A549 (cell line): ENCODE data around the gene FGGY. TPM values are rescaled to one million over a fixed set of nuclear protein-coding genes. Genes with fewer than 3 reads are reported as not detected.
A peak's percentile ranks its signal among the peaks of the same experiment; 100 is the strongest.

Experiments used
- ATAC-seq, 2 experiments: fragments of 200-7000 bp in 1 of 2; fragments of >200 bp in 1 of 2; cut with Nextera tagmentation in 1 of 2; cut with Tn5 transposase in 1 of 2; 3 replicates each; pipeline versions ENCODE4 v1.8.0 to v1.9.1; 2018 to 2020; ENCODE audit warnings: mild to moderate bottlenecking in 1 of 2, moderate library complexity in 1 of 2
- CTCF ChIA-PET: fragments of 300-600 bp; sonication (Branson Sonifier 250); formaldehyde crosslinking; extraction: SDS; loops from one replicate; lab custom pipeline; 2021; ENCODE audit warnings: antibody characterized with exemption, inconsistent platforms; lab: Yijun Ruan, JAX
- POLR2A ChIA-PET: fragments of 350-600 bp; formaldehyde crosslinking; extraction: SDS; loops from one replicate; lab custom pipeline; 2021; ENCODE audit warnings: antibody characterized with exemption, inconsistent platforms; lab: Yijun Ruan, JAX
- DNase-seq, 2 experiments: peaks; one replicate each; pipeline versions ENCODE4 v3.0.0 to v3.0.0-alpha.2; 2011 to 2016; ENCODE audit warnings: low read depth in 1 of 2, low spot score in 1 of 2
- FAIRE-seq: peaks from 2 replicates; lab custom pipeline; 2011; peaks lifted over from hg19 to GRCh38; lab: Jason Lieb, UNC
- H3K27ac ChIP-seq, 2 experiments: fragments of >200 bp; sonication (Bioruptor Twin); formaldehyde crosslinking; 3 replicates each; pipeline ENCODE4 v1.5.1; 2016 to 2017
- H3K4me1 ChIP-seq: fragments of >200 bp; sonication (Bioruptor Twin); formaldehyde crosslinking; 3 replicates; pipeline ENCODE4 v1.6.1; 2016
- H3K4me2 ChIP-seq: fragments of >200 bp; sonication (Bioruptor Twin); formaldehyde crosslinking; 3 replicates; pipeline ENCODE4 v1.6.1; 2016
- H3K4me3 ChIP-seq: fragments of >200 bp; sonication (Bioruptor Twin); formaldehyde crosslinking; 3 replicates; pipeline ENCODE4 v1.5.1; 2016
- H3K9me3 ChIP-seq: fragments of >200 bp; sonication (Bioruptor Twin); formaldehyde crosslinking; 3 replicates; pipeline ENCODE4 v1.6.1; 2016
- BHLHE40 ChIP-seq: IDR thresholded peaks from 2 replicates; pipeline ENCODE4 v1.6.1; 2012; ENCODE audit warnings: low read depth, low read length, inconsistent platforms
- CBX8 ChIP-seq: fragments of 200-600 bp; sonication (generic); IDR thresholded peaks from 2 replicates; pipeline ENCODE4 v1.6.1; 2016
- CEBPB ChIP-seq, 2 experiments: fragments of >200 bp in 1 of 2; sonication (Bioruptor Twin) in 1 of 2; formaldehyde crosslinking in 1 of 2; IDR thresholded peaks; 2 replicates each; pipeline ENCODE4 v1.6.1; 2012 to 2016
- CHD2 ChIP-seq: fragments of 150-350 bp; IDR thresholded peaks from 2 replicates; pipeline ENCODE4 v1.6.1; 2014; ENCODE audit warnings: low read length; ENCODE audit not compliant: partially characterized antibody
- EHF ChIP-seq: fragments of 250-450 bp; sonication (Bioruptor Pico); IDR thresholded peaks from 2 replicates; pipeline ENCODE4 v1.5.0; 2020; ENCODE audit warnings: mild to moderate bottlenecking
- EHMT2 ChIP-seq: fragments of 200-600 bp; sonication (generic); IDR thresholded peaks from 2 replicates; pipeline ENCODE4 v1.6.1; 2016; ENCODE audit warnings: antibody characterized with exemption, low read depth, mild to moderate bottlenecking, moderate library complexity
- ESRRA ChIP-seq: fragments of 150-350 bp; IDR thresholded peaks from 2 replicates; pipeline ENCODE4 v1.6.1; 2014; ENCODE audit warnings: mild to moderate bottlenecking, low read length, borderline replicate concordance
- FOSL2 ChIP-seq, 2 experiments: fragments of 450-650 bp in 1 of 2; fragments of >200 bp in 1 of 2; sonication (Bioruptor Twin) in 1 of 2; formaldehyde crosslinking; IDR thresholded peaks; 2 replicates each; pipeline versions ENCODE4 v1.5.0 to v1.6.1; 2016 to 2020; ENCODE audit warnings: mild to moderate bottlenecking in 1 of 2, moderate library complexity in 1 of 2
- FOXS1 ChIP-seq: fragments of 250-450 bp; sonication (Bioruptor Pico); IDR thresholded peaks from 2 replicates; pipeline ENCODE4 v1.5.0; 2020; ENCODE audit warnings: mild to moderate bottlenecking, moderate library complexity
- HES2 ChIP-seq: fragments of >200 bp; sonication (Bioruptor Twin); formaldehyde crosslinking; IDR thresholded peaks from 2 replicates; pipeline ENCODE4 v1.6.1; 2016
- HEYL ChIP-seq: fragments of 250-450 bp; sonication (Bioruptor Pico); IDR thresholded peaks from 2 replicates; pipeline ENCODE4 v1.8.0; 2021; ENCODE audit warnings: mild to moderate bottlenecking, moderate library complexity
- HOXB5 ChIP-seq: fragments of 250-450 bp; sonication (Bioruptor Pico); IDR thresholded peaks from 2 replicates; pipeline ENCODE4 v1.5.0; 2020; ENCODE audit warnings: mild to moderate bottlenecking, moderate library complexity
- JUN ChIP-seq, 2 experiments: fragments of >200 bp; sonication (Bioruptor Twin); formaldehyde crosslinking; IDR thresholded peaks; 2 replicates in 1 of 2; 3 replicates in 1 of 2; pipeline ENCODE4 v1.6.1; 2016 to 2017
- MAZ ChIP-seq: fragments of 150-350 bp; IDR thresholded peaks from 2 replicates; pipeline ENCODE4 v1.6.1; 2014; ENCODE audit warnings: antibody characterized with exemption, low read depth, low read length, borderline replicate concordance
- PHF8 ChIP-seq: fragments of 200-600 bp; sonication (generic); IDR thresholded peaks from 2 replicates; pipeline ENCODE4 v1.6.1; 2016; ENCODE audit warnings: low read depth, mild to moderate bottlenecking, antibody characterized with exemption, moderate library complexity, borderline replicate concordance
- POLR2A ChIP-seq: IDR thresholded peaks from 2 replicates; pipeline ENCODE4 v1.6.1; 2012; ENCODE audit warnings: mild to moderate bottlenecking, low read length
- RARB ChIP-seq: fragments of 250-450 bp; sonication (Bioruptor Pico); IDR thresholded peaks from 2 replicates; pipeline ENCODE4 v1.8.0; 2021; ENCODE audit warnings: mild to moderate bottlenecking, moderate library complexity
- SMC3 ChIP-seq: fragments of >200 bp; sonication (Bioruptor Twin); formaldehyde crosslinking; IDR thresholded peaks from 3 replicates; pipeline ENCODE4 v1.6.1; 2018; ENCODE audit warnings: inconsistent platforms
- SREBF2 ChIP-seq: fragments of 450-650 bp; IDR thresholded peaks from 2 replicates; pipeline ENCODE4 v1.6.1; 2014; ENCODE audit warnings: mild to moderate bottlenecking, moderate library complexity
- WGBS: methylation state at CpG from one replicate; pipeline ENCODE4 v1.1.6; 2017; ENCODE audit errors: missing lambda C conversion rate; 5-methylcytosine and 5-hydroxymethylcytosine counted together
- polyA plus RNA-seq, 4 experiments: library from polyadenylated mRNA; depleted of rRNA in 3 of 4; stranded (reverse); fragments of >200 nt; fragmentation: RNase III in 1 of 4; extraction: RNeasy Plus Mini Kit Qiagen cat#74134 plus additional on column Dnase treatment in 1 of 4; gene quantifications; 2 replicates in 3 of 4; 3 replicates in 1 of 4; pipeline ENCODE4 v1.2.3, GENCODE V29; 2011 to 2017
- TF ChIP-seq, protein P1 (sequence below): IDR thresholded peaks from 2 replicates; pipeline ENCODE4 v1.6.1; 2012
- TF ChIP-seq, protein P2 (sequence below): fragments of 450-650 bp; IDR thresholded peaks from 2 replicates; pipeline ENCODE4 v1.6.1; 2014; ENCODE audit warnings: antibody characterized with exemption
- TF ChIP-seq, protein P3 (sequence below): fragments of >200 bp; sonication (Bioruptor Twin); formaldehyde crosslinking; IDR thresholded peaks from 3 replicates; pipeline ENCODE4 v1.6.1; 2016

FGGY gene
- polyA plus RNA-seq, 2 of the 4 experiments (the other 2 are of a cell fraction): 2.9 to 4.8 TPM

DNA sequence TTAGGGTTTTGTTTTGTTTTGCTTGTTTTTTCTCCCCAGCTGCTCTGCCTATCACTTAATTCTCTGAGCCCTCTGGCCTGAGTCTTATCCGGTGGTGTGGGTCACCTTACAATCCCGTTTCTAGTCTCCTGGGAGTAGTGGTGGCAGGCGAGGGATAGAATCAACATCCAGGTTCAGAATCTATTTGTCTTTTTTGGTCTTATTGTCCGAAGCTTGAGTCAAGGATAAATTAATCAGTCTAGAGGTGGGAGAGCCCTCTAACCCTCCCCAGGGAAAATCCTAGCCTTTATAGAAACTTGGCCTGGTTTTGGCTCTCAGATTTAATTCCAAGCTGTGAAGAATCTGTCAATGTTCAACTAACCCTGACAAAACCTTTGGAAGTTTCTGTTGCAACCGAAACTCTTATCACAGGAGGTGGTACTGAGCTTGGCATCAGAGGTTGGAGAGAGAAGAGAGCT, 246.3 kb downstream of the FGGY start:
- H3K9me3 ChIP-seq: no peaks in the 10 kb centered on the region
- ChIA-PET CTCF (no interaction called here), POLR2A (interaction anchor here (0.6 kb wide), 1 partner anchor 236 kb away, joined by 3 read pairs; no protein-coding TSS in a partner anchor)
- TF ChIP-seq BHLHE40 (no peak), HES2 (no peak), HEYL (CRISPR knock-in tag) (no peak), POLR2A (no peak), SREBF2 (no peak), RARB (no peak), HOXB5 (CRISPR knock-in tag) (no peak)
- TF ChIP-seq, protein P1, sequence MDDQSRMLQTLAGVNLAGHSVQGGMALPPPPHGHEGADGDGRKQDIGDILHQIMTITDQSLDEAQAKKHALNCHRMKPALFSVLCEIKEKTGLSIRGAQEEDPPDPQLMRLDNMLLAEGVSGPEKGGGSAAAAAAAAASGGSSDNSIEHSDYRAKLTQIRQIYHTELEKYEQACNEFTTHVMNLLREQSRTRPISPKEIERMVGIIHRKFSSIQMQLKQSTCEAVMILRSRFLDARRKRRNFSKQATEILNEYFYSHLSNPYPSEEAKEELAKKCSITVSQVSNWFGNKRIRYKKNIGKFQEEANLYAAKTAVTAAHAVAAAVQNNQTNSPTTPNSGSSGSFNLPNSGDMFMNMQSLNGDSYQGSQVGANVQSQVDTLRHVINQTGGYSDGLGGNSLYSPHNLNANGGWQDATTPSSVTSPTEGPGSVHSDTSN: no peak
- TF ChIP-seq, protein P2, sequence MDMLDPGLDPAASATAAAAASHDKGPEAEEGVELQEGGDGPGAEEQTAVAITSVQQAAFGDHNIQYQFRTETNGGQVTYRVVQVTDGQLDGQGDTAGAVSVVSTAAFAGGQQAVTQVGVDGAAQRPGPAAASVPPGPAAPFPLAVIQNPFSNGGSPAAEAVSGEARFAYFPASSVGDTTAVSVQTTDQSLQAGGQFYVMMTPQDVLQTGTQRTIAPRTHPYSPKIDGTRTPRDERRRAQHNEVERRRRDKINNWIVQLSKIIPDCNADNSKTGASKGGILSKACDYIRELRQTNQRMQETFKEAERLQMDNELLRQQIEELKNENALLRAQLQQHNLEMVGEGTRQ: no peak
- DNase-seq: no peak
- no peak for ATAC-seq
- H3K4me1 ChIP-seq: peaks cover 11% of the 10 kb centered on the region; the same call in 1 of the 3 replicates
- WGBS: 23% methylated on average over 5 of the region's 5 CpGs
- no peak overlapping the region for H3K4me3 ChIP-seq
- 0 out of 6 replicates have a peak overlapping the region, but pooled peaks of 1 of the 2 experiments have one; percentile 36 for H3K27ac ChIP-seq
- FAIRE-seq: no peak
- peak overlapping the region; percentile 56 for H3K4me2 ChIP-seq

- ChIA-PET CTCF (no interaction called here), POLR2A (no interaction called here)
- whole genome bisulfite sequencing: 82% methylated on average over 3 of the region's 3 CpGs
- Histone ChIP-seq H3K9me3 (no peaks in the 10 kb centered on the region), H3K4me3 (no peak overlapping the region), H3K27ac (no peak overlapping the region), H3K4me1 (peaks cover 11% of the 10 kb centered on the region; the same call in 1 of the 3 replicates), H3K4me2 (no peak overlapping the region)
- DNase-seq (no peak), FAIRE-seq (no peak), ATAC-seq (no peak)
- no peak for TF ChIP-seq EHMT2
- no peak for TF ChIP-seq CEBPB (IDR thresholded peaks at IDR 0.05)
- no peak for TF ChIP-seq FOXS1 (CRISPR knock-in tag)
- no peak for TF ChIP-seq MAZ
- TF ChIP-seq RARB: no peak
- no peak for TF ChIP-seq SMC3
- TF ChIP-seq PHF8: no peak
- no peak for TF ChIP-seq JUN (IDR thresholded peaks at IDR 0.05)
- TF ChIP-seq, protein P3, sequence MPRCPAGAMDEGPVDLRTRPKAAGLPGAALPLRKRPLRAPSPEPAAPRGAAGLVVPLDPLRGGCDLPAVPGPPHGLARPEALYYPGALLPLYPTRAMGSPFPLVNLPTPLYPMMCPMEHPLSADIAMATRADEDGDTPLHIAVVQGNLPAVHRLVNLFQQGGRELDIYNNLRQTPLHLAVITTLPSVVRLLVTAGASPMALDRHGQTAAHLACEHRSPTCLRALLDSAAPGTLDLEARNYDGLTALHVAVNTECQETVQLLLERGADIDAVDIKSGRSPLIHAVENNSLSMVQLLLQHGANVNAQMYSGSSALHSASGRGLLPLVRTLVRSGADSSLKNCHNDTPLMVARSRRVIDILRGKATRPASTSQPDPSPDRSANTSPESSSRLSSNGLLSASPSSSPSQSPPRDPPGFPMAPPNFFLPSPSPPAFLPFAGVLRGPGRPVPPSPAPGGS: no peak
- no peak for TF ChIP-seq CBX8
- no peak for TF ChIP-seq EHF (CRISPR knock-in tag)
- TF ChIP-seq ESRRA: no peak
- TF ChIP-seq HEYL (CRISPR knock-in tag): no peak
Measured at GRCh38 chr1:59544615-59545293, 247.9 kb downstream of the FGGY start.

DNA sequence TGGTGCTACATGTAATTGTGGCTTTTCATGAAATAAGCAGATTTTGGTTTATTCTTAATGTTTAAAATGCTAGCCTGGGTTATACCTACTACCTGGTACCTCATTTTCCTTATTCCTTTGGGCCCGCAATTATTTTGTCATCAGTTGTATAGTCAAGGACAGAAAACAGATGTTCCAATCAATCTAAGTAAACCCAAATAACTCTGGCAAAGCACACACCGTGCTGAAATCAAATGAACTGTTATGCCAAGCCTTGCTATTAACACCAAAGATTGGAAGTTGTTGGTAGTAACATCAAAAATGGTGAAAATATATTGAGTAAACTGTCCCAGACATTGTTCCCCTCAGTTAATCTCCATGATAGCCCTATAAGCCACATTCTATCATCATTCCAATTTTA, 248.9 kb downstream of the FGGY start:
- H3K4me1 ChIP-seq: peaks cover 11% of the 10 kb centered on the region; the same call in 1 of the 3 replicates
- WGBS: 69% methylated on average over 2 of the region's 2 CpGs
- ATAC-seq (no peak), DNase-seq (no peak), FAIRE-seq (no peak)
- H3K4me2 ChIP-seq: no peak overlapping the region
- TF ChIP-seq CHD2 (no peak), FOSL2 (IDR thresholded peaks at IDR 0.05) (no peak), FOSL2 (CRISPR knock-in tag; IDR thresholded peaks at IDR 0.05) (no peak)
- H3K4me3 ChIP-seq: no peak overlapping the region
- ChIA-PET POLR2A (no interaction called here), CTCF (no interaction called here)
- no peak overlapping the region for H3K27ac ChIP-seq
- H3K9me3 ChIP-seq: no peaks in the 10 kb centered on the region
